SU-DHL-6 (cell line): Measurements from ENCODE around the gene SUSD2.
"Not testable (repeated sequence)": the region's sequence is repeated elsewhere in the genome, so short reads cannot be mapped to it uniquely, and the experiment has no call there.

ENCODE experiments used
- H2AFZ ChIP-seq: fragments of 200-600 bp; sonication (generic); 2 replicates; pipeline ENCODE4 v1.6.1; 2014; ENCODE audit warnings: low read depth, mild to moderate bottlenecking, moderate library complexity, mixed read lengths, antibody characterized with exemption, low read length; ENCODE audit not compliant: severe bottlenecking
- H3F3A ChIP-seq: fragments of 200-600 bp; shearing (Covaris generic); 2 replicates; pipeline ENCODE4 v1.6.0; 2016; ENCODE audit warnings: antibody characterized with exemption, mild to moderate bottlenecking; ENCODE audit not compliant: insufficient read depth
- H3K27ac ChIP-seq: fragments of 200-600 bp; sonication (generic); 2 replicates; pipeline ENCODE4 v1.5.1; 2016; ENCODE audit warnings: low read depth, mild to moderate bottlenecking, low read length, moderate library complexity, mixed read lengths
- H3K27me3 ChIP-seq: fragments of 200-600 bp; sonication (generic), shearing (Covaris generic); 2 replicates; pipeline ENCODE4 v1.6.0; 2014; ENCODE audit warnings: mild to moderate bottlenecking, low read length
- H3K36me3 ChIP-seq: fragments of 200-600 bp; sonication (generic); 2 replicates; pipeline ENCODE4 v1.6.1; 2014; ENCODE audit warnings: mild to moderate bottlenecking, low read length, mixed read lengths
- H3K4me2 ChIP-seq: fragments of 300-600, 200-600 bp; shearing (Covaris generic), sonication (generic); 2 replicates; pipeline ENCODE4 v1.6.0; 2014; ENCODE audit warnings: low read length, low read depth, mild to moderate bottlenecking; ENCODE audit not compliant: poor library complexity, severe bottlenecking
- H3K4me3 ChIP-seq: fragments of 200-600 bp; sonication (generic); 2 replicates; pipeline ENCODE4 v1.5.1; 2014; ENCODE audit warnings: antibody characterized with exemption, low read length, mild to moderate bottlenecking, mixed read lengths; ENCODE audit not compliant: insufficient read depth, poor library complexity, severe bottlenecking
- H3K79me2 ChIP-seq: fragments of 200-600 bp; sonication (generic); 2 replicates; pipeline ENCODE4 v1.6.1; 2014; ENCODE audit warnings: mild to moderate bottlenecking, low read length, moderate library complexity; ENCODE audit not compliant: insufficient read depth
- H3K9ac ChIP-seq: fragments of 200-600 bp; sonication (generic); 2 replicates; pipeline ENCODE4 v1.7.0; 2014; ENCODE audit warnings: mild to moderate bottlenecking, low read length
- H3K9me2 ChIP-seq: fragments of 200-600 bp; sonication (generic); replicated peaks from 2 replicates; pipeline ENCODE4 v1.6.1; 2014; ENCODE audit warnings: low read length; ENCODE audit not compliant: insufficient read depth
- H3K9me3 ChIP-seq: fragments of 200-600 bp; sonication (generic); 2 replicates; pipeline ENCODE4 v1.6.1; 2014; ENCODE audit warnings: low read length, mixed read lengths; ENCODE audit not compliant: insufficient read depth
- H4K20me1 ChIP-seq: fragments of 200-600 bp; sonication (generic); 2 replicates; pipeline ENCODE4 v1.6.1; 2014; ENCODE audit warnings: low read depth, mild to moderate bottlenecking, antibody characterized with exemption, low read length, moderate library complexity, mixed read lengths
- CTCF ChIP-seq: fragments of 200-600 bp; sonication (generic); IDR thresholded peaks from one replicate; pipeline ENCODE4 v1.5.1; 2017; ENCODE audit warnings: antibody characterized with exemption, mild to moderate bottlenecking, low read length, moderate library complexity; ENCODE audit not compliant: insufficient read depth, poor library complexity, severe bottlenecking
- EZH2phosphoT487 ChIP-seq: fragments of 200-600 bp; sonication (generic), shearing (Covaris generic); conservative IDR thresholded peaks from 2 replicates; pipeline ENCODE4 v1.6.1; 2018; ENCODE audit warnings: mild to moderate bottlenecking, antibody characterized with exemption, low read length, moderate library complexity, mixed read lengths

SUSD2 gene

GRCh38 chr22:24198682-24199052 lies 17.4 kb downstream of the SUSD2 start:
- no peaks in the 10 kb centered on the region for H3K79me2 ChIP-seq
- H4K20me1 ChIP-seq = no peaks in the 10 kb centered on the region
- H3K4me3 ChIP-seq = no peak overlapping the region
- TF ChIP-seq EZH2phosphoT487 = no peak
- no peak for TF ChIP-seq CTCF
- H3K4me2 ChIP-seq = no peak overlapping the region
- H3F3A ChIP-seq = no peaks in the 10 kb centered on the region
- no peak overlapping the region for H2AFZ ChIP-seq
- no peak overlapping the region for H3K9ac ChIP-seq
- no peak overlapping the region for H3K27ac ChIP-seq
- H3K27me3 ChIP-seq = no peaks in the 10 kb centered on the region
- H3K36me3 ChIP-seq = no peaks in the 10 kb centered on the region
- H3K9me3 ChIP-seq = no peaks in the 10 kb centered on the region
- no peaks in the 10 kb centered on the region for H3K9me2 ChIP-seq

- no peak overlapping the region for H3K4me2 ChIP-seq
- H3K36me3 ChIP-seq = no peaks in the 10 kb centered on the region
- no peaks in the 10 kb centered on the region for H3K79me2 ChIP-seq
- no peaks in the 10 kb centered on the region for H4K20me1 ChIP-seq
- no peaks in the 10 kb centered on the region for H3K9me3 ChIP-seq
- H3K27me3 ChIP-seq = no peaks in the 10 kb centered on the region
- H2AFZ ChIP-seq = no peak overlapping the region
- H3K4me3 ChIP-seq = no peak overlapping the region
- H3F3A ChIP-seq = no peaks in the 10 kb centered on the region
- no peaks in the 10 kb centered on the region for H3K9me2 ChIP-seq
- TF ChIP-seq CTCF = no peak
- no peak for TF ChIP-seq EZH2phosphoT487
- no peak overlapping the region for H3K27ac ChIP-seq
- no peak overlapping the region for H3K9ac ChIP-seq
Observed at GRCh38 chr22:24200619-24201212, 19.4 kb downstream of the SUSD2 start.

- Histone ChIP-seq H3K36me3 (no peaks in the 10 kb centered on the region), H3K79me2 (no peaks in the 10 kb centered on the region), H4K20me1 (no peaks in the 10 kb centered on the region), H3K4me3 (no peak overlapping the region), H3K4me2 (no peak overlapping the region), H3F3A (no peaks in the 10 kb centered on the region), H3K27me3 (no peaks in the 10 kb centered on the region), H3K27ac (no peak overlapping the region), H2AFZ (no peak overlapping the region), H3K9ac (no peak overlapping the region), H3K9me3 (no peaks in the 10 kb centered on the region), H3K9me2 (no peaks in the 10 kb centered on the region)
- TF ChIP-seq EZH2phosphoT487 (no peak), CTCF (no peak)
Observed at GRCh38 chr22:24201681-24202614, 20.7 kb downstream of the SUSD2 start.

GRCh38 chr22:24203856-24204255 lies 22.6 kb downstream of the SUSD2 start:
- not testable (repeated sequence) for H3K9ac ChIP-seq, H3K79me2 ChIP-seq, H3K27ac ChIP-seq, H2AFZ ChIP-seq, H3F3A ChIP-seq, H3K4me2 ChIP-seq, H3K9me2 ChIP-seq, H3K9me3 ChIP-seq, H3K27me3 ChIP-seq, H4K20me1 ChIP-seq, H3K4me3 ChIP-seq, H3K36me3 ChIP-seq
